Fibroblast of the aortic adventitia (primary cell): ENCODE data around the gene HEBP1. TPM values are rescaled to one million over a fixed set of nuclear protein-coding genes. Genes with fewer than 3 reads are reported as not detected.
A peak's percentile ranks its signal among the peaks of the same experiment; 100 is the strongest.

Experiments used
- DNase-seq: peaks from one replicate; pipeline ENCODE4 v3.0.0-alpha.2; 2010; ENCODE audit warnings: low read depth
- H3K4me3 ChIP-seq: 2 replicates; pipeline ENCODE4 v1.5.1; 2011; ENCODE audit warnings: low read depth, mild to moderate bottlenecking, control low read depth, low read length, moderate library complexity
- total RNA-seq: library from RNA; depleted of rRNA; stranded (reverse); fragments of >200 nt; gene quantifications from 2 replicates; pipeline ENCODE4 v1.2.3, GENCODE V29; 2012; ENCODE audit warnings: low replicate concordance
- TF ChIP-seq, protein P1 (sequence below): IDR thresholded peaks from 2 replicates; pipeline ENCODE4 v1.5.1; 2011; ENCODE audit warnings: mild to moderate bottlenecking, low read length, control low read depth, inconsistent platforms; ENCODE audit not compliant: insufficient read depth

The HEBP1 gene
- total RNA-seq, 1 donor: 14.4 TPM

GRCh38 chr12:12993367-12993766, 6.7 kb downstream of the HEBP1 start:
- no peak for DNase-seq
- peak overlapping the region; percentile 47 for H3K4me3 ChIP-seq
- TF ChIP-seq, protein P1, sequence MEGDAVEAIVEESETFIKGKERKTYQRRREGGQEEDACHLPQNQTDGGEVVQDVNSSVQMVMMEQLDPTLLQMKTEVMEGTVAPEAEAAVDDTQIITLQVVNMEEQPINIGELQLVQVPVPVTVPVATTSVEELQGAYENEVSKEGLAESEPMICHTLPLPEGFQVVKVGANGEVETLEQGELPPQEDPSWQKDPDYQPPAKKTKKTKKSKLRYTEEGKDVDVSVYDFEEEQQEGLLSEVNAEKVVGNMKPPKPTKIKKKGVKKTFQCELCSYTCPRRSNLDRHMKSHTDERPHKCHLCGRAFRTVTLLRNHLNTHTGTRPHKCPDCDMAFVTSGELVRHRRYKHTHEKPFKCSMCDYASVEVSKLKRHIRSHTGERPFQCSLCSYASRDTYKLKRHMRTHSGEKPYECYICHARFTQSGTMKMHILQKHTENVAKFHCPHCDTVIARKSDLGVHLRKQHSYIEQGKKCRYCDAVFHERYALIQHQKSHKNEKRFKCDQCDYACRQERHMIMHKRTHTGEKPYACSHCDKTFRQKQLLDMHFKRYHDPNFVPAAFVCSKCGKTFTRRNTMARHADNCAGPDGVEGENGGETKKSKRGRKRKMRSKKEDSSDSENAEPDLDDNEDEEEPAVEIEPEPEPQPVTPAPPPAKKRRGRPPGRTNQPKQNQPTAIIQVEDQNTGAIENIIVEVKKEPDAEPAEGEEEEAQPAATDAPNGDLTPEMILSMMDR: no peak

- TF ChIP-seq, protein P1: no peak
- DNase-seq: peak; percentile 94
- peak overlapping the region; percentile 47 for H3K4me3 ChIP-seq
Measured at GRCh38 chr12:12992418-12993130, 7.5 kb downstream of the HEBP1 start.

DNA sequence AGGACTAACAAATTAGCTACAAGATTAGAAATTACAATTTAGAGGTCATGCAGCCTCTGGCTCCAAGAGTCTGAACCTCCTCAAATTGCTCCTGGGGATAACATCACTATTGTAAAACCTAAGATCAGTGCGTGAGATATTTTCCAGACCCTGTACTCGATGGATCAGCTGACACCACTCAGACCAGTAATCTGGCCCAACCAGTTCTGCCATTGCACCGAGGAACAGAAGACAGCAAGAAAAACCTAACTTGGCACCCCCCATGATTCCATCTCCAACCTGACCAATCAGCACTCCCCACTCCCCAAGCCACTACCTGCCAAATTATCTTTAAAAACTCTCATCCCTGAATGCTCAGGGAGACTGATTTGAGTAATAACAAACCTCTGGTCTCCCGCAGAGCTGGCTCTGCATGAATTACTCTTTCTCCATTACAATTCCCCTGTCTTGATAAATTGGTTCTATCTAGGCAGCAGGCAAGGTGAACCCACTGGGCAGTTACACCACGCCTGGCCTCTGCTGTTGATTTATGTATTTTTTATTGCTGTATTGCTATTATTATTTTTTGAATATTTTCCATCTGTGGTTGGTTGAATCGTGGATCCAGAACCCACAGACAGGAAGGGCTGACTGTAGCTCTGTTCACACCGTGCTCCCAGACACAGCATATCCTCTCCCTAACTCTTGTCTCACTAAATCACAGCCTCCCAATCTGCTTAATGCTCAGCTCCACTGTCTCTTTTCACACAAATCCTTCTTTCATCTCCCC, 9.2 kb downstream of the HEBP1 start:
- DNase-seq: no peak

DNA sequence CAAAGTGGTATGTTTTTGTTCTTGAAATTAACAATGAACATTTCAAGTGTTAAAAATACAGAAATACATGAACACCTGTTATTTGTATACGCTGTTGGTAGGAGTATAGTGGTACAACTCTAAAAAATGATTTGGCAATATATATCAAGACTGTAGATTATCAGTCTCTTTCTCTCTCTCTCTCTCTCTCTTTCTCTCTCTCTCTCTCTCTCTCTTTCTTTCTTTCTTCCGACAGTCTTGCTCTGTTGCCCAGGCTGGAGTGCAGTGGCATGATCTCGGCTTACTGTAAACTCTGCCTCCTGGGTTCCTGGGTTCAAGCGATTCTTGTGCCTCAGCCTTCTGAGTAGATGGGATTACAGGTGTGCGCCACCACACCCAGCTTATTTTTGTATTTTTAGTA, 12.6 kb downstream of the HEBP1 start:
- TF ChIP-seq, protein P1: no peak
- no peak overlapping the region for H3K4me3 ChIP-seq
- DNase-seq: no peak

More for the DNA sequence above, 9.2 kb downstream of the HEBP1 start:
- H3K4me3 ChIP-seq: no peak overlapping the region
- TF ChIP-seq, protein P1: no peak

- DNase-seq: no peak
- H3K4me3 ChIP-seq: no peak overlapping the region
- TF ChIP-seq, protein P1: no peak
Measured at GRCh38 chr12:12986775-12987331, 13.2 kb downstream of the HEBP1 start.

GRCh38 chr12:12985817-12986408, 14.2 kb downstream of the HEBP1 start:
- TF ChIP-seq, protein P1: peak; percentile 61
- no peak overlapping the region for H3K4me3 ChIP-seq
- peak; percentile 22 for DNase-seq
